ENCODE data around the gene PKN3. TPM values are rescaled to one million over a fixed set of nuclear protein-coding genes. Genes with fewer than 3 reads are reported as not detected.

Gene PKN3
- total and polyA plus RNA-seq, 2 donors (not counting 1 experiment from before 2014, with no cell fraction given), result 1.4 to 3.7 TPM

DNA sequence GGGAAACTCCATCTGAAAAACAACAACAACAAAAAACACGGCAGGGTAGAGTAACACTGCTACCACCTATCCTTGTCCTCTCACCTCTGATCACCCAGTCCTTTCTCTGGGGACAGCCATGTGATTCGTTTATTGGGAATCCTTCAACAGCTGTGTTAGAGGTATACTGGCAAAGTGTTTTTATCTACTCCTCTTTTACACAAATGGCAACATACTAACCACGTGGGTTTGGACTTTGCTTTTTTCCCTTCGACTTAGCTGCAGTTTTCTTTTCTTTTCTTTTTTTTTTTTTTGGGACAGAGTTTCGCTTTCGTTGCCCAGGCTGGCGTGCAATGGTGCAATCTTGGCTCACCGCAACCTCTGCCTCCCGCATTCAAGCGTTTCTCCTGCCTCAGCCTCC is 24.5 kb upstream of the PKN3 start:
- Histone ChIP-seq H3K4me2 (replicated peaks; ENCODE audit: low read depth, low read length, poor library complexity, severe bottlenecking) (no peak overlapping the region), H3K9me3 (ENCODE audit: control extremely low read depth in 1 of 3, control insufficient read depth in 2 of 3, insufficient read depth in 1 of 3, low read length in 2 of 3) (peaks cover 0 to 9% (median 0%) of the 10 kb centered on the region in 3 donors), H3K4me3 (ENCODE audit: control extremely low read depth in 1 of 5, extremely low read depth in 1 of 5, insufficient read depth in 1 of 5, low read depth in 2 of 5, low read length in 4 of 5) (no peak overlapping the region), H2AFZ (ENCODE audit: insufficient read depth, low read depth, low read length, poor library complexity, severe bottlenecking) (no peak overlapping the region), H3K27me3 (replicated peaks in 1 of 4; ENCODE audit: control extremely low read depth in 1 of 4, control insufficient read depth in 3 of 4, insufficient read depth in 4 of 4, low read length in 3 of 4) (no peaks in the 10 kb centered on the region), H3K27ac (ENCODE audit: low read length in 2 of 2) (no peak overlapping the region), H3K9ac (ENCODE audit: low read length) (no peak overlapping the region), H3K79me2 (ENCODE audit: control insufficient read depth, insufficient read depth, low read length) (peaks cover 58% of the 10 kb centered on the region), H3K4me1 (ENCODE audit: control insufficient read depth in 2 of 2, insufficient read depth in 2 of 2, low read length in 2 of 2) (peaks cover 4 to 16% of the 10 kb centered on the region in 2 donors), H3K36me3 (replicated peaks in 1 of 2; ENCODE audit: control extremely low read depth in 1 of 2, control insufficient read depth in 1 of 2, extremely low read depth in 1 of 2, insufficient read depth in 2 of 2, low read length in 1 of 2) (peaks cover 0 to 14% of the 10 kb centered on the region in 2 experiments), H4K20me1 (ENCODE audit: control insufficient read depth, insufficient read depth, low read length, poor library complexity, severe bottlenecking) (peaks cover 18% of the 10 kb centered on the region)
- no peaks in the 10 kb centered on the region for H3K27me3 Mint-ChIP-seq
- CTCF ChIA-PET, result interaction anchor here (0.7 kb wide), 1 partner anchor 55 kb away, joined by 3 read pairs; no protein-coding TSS in a partner anchor
- TF ChIP-seq EZH2 (IDR thresholded peaks at IDR 0.05; ENCODE audit: borderline replicate concordance, insufficient read depth, low read depth, low read length, poor library complexity, severe bottlenecking) (no peak), CTCF (IDR thresholded peaks at IDR 0.05) (no peak)
- POLR2A ChIA-PET, result interaction anchor here (0.6 kb wide), 1 partner anchor 14 kb away, joined by 6 read pairs; no protein-coding TSS in a partner anchor
- H3K4me3 Mint-ChIP-seq, result no peak overlapping the region
- intact Hi-C loops (cut with micrococcal nuclease), result no loop called here
- no peaks in the 10 kb centered on the region for H3K9me3 Mint-ChIP-seq (ENCODE audit: insufficient read depth)
- DNase-seq (no peak), ATAC-seq (ENCODE audit: low read depth) (no peak)
- 96% methylated on average over 6 of the region's 10 CpGs for WGBS (ENCODE audit: insufficient coverage)
- no peak overlapping the region for H3K27ac Mint-ChIP-seq
- H3K4me1 Mint-ChIP-seq, result peaks cover 6% of the 10 kb centered on the region

- Mint-ChIP-seq H3K27me3 (no peaks in the 10 kb centered on the region), H3K4me1 (peaks cover 53% of the 10 kb centered on the region), H3K9me3 (ENCODE audit: insufficient read depth) (no peaks in the 10 kb centered on the region), H3K4me3 (peak overlapping the region; percentile 98), H3K27ac (peak overlapping the region; percentile 96)
- ATAC-seq (ENCODE audit: low read depth) (peak; percentile 49), DNase-seq (peak; percentile 87)
- Histone ChIP-seq H3K36me3 (replicated peaks in 1 of 2; ENCODE audit: control extremely low read depth in 1 of 2, control insufficient read depth in 1 of 2, extremely low read depth in 1 of 2, insufficient read depth in 2 of 2, low read length in 1 of 2) (peaks cover 0 to 6% of the 10 kb centered on the region in 2 experiments), H4K20me1 (ENCODE audit: control insufficient read depth, insufficient read depth, low read length, poor library complexity, severe bottlenecking) (peaks cover 9% of the 10 kb centered on the region), H3K4me2 (replicated peaks; ENCODE audit: low read depth, low read length, poor library complexity, severe bottlenecking) (peak overlapping the region; percentile 93), H3K27ac (ENCODE audit: low read length in 2 of 2) (peak overlapping the region; percentile 94), H3K27me3 (replicated peaks in 1 of 4; ENCODE audit: control extremely low read depth in 1 of 4, control insufficient read depth in 3 of 4, insufficient read depth in 4 of 4, low read length in 3 of 4) (no peaks in the 10 kb centered on the region), H2AFZ (ENCODE audit: insufficient read depth, low read depth, low read length, poor library complexity, severe bottlenecking) (peak overlapping the region; percentile 73), H3K9ac (ENCODE audit: low read length) (peak overlapping the region; percentile 94), H3K79me2 (ENCODE audit: control insufficient read depth, insufficient read depth, low read length) (peaks cover 82% of the 10 kb centered on the region), H3K9me3 (ENCODE audit: control extremely low read depth in 1 of 3, control insufficient read depth in 2 of 3, insufficient read depth in 1 of 3, low read length in 2 of 3) (peaks cover 0 to 11% (median 0%) of the 10 kb centered on the region in 3 donors), H3K4me3 (ENCODE audit: control extremely low read depth in 1 of 5, extremely low read depth in 1 of 5, insufficient read depth in 1 of 5, low read depth in 2 of 5, low read length in 4 of 5) (peak overlapping the region; percentile 85 to 99 (median 88)), H3K4me1 (ENCODE audit: control insufficient read depth in 2 of 2, insufficient read depth in 2 of 2, low read length in 2 of 2) (peaks cover 45 to 64% of the 10 kb centered on the region in 2 donors)
- WGBS (ENCODE audit: insufficient coverage), result 0% methylated on average over 11 of the region's 21 CpGs
- POLR2A ChIA-PET, result interaction anchor here (0.5 to 1.9 kb wide), 9 partner anchors 10 to 192 kb away, joined by 3 to 6 read pairs (median 3); partner anchors contain the start of genes DYNC2I2 and ZDHHC12
- intact Hi-C loops (cut with micrococcal nuclease), result loop anchor here (1.0 to 2.0 kb wide), 3 partner anchors 19 to 263 kb away; partner anchors contain the start of genes DOLK, DYNC2I2, NUP188 and PKN3
- TF ChIP-seq EZH2 (IDR thresholded peaks at IDR 0.05; ENCODE audit: borderline replicate concordance, insufficient read depth, low read depth, low read length, poor library complexity, severe bottlenecking) (no peak), CTCF (IDR thresholded peaks at IDR 0.05) (no peak)
- CTCF ChIA-PET, result interaction anchor here (0.5 to 1.9 kb wide), 8 partner anchors 8 to 135 kb away, joined by 3 to 16 read pairs (median 5); partner anchors contain the start of genes ENDOG and PKN3
Observed at GRCh38 chr9:128683340-128684064, 18.8 kb upstream of the PKN3 start.
